ENCODE results near the gene UBE2QL1. TPM values are rescaled to one million over a fixed set of nuclear protein-coding genes. Genes with fewer than 3 reads are reported as not detected.

The UBE2QL1 gene
- total and polyA plus RNA-seq, 4 donors, result 0.43 to 3.3 (median 1.2) TPM

DNA sequence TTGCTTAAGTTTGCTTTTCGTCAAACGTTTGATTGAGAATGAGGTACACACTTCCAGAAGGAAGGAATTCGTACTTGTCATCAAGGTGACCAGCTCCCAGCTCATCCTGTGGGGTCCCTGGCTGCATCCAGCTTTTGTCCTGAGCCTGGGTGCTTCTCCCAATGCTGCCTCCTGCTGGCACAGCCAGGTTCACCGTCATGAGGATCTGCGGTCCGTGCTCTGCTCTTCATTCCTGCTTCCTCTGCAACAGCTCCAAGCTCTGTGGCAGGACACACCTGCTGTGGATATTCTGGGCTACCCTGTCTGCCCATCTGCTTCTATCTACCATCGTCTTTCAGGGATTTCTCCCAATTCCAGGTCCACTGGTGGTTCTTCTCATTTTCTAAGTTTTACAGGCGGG, 13.3 kb upstream of the UBE2QL1 start:
- Histone ChIP-seq H3K36me3 (ENCODE audit: control insufficient read depth in 1 of 2, insufficient read depth in 2 of 2, low read length in 1 of 2) (no peaks in the 10 kb centered on the region), H3K27ac (ENCODE audit: low read depth in 1 of 2, low read length in 2 of 2) (no peak overlapping the region), H3K27me3 (ENCODE audit: control insufficient read depth in 1 of 2, insufficient read depth in 2 of 2, low read length in 1 of 2) (no peaks in the 10 kb centered on the region), H3K4me1 (ENCODE audit: control insufficient read depth in 1 of 2, insufficient read depth in 2 of 2, low read length in 2 of 2) (no peaks in the 10 kb centered on the region), H3K9me3 (ENCODE audit: control insufficient read depth, low read length) (peaks cover 7% of the 10 kb centered on the region), H3K4me3 (ENCODE audit: low read length in 2 of 2) (no peak overlapping the region)
- intact Hi-C loops (cut with DNase I), result no loop called here
- no peak for ATAC-seq (ENCODE audit: low FRiP score)
- WGBS, 2 donors, result 30 to 36% methylated on average over 8 of the region's 8 CpGs
- DNase-seq, result no peak

DNA sequence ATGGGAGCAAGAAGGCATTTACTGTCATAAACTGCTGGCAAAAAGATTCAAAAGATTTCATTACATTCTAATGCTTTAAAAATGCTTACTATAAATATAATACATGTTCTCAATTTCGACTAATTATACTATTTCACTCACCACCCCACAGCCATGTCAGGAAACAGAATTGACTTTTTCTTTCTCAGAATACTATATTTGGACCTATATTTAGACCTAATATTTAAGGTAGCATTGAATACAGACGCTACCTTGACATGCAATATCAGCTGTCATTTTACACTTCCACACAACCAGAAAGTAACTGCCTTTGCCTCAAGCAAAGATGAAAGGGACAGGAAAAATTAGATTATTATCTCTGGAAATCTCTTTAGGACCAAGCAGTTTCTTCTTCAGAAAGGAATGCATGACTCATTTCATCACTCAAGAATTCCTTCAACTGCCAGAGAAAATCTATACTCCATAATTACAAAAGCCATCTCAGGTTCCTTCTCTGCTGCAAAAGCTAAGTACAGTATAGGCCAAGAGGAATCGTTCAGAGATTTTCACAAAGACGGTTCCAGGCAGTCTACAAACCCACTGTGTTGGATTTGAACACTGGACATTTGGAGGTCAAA, 11.8 kb upstream of the UBE2QL1 start:
- intact Hi-C loops (cut with DNase I), result no loop called here
- DNase-seq (no peak), ATAC-seq (ENCODE audit: low FRiP score) (no peak)
- Histone ChIP-seq H3K4me1 (ENCODE audit: control insufficient read depth in 1 of 2, insufficient read depth in 2 of 2, low read length in 2 of 2) (no peaks in the 10 kb centered on the region), H3K27ac (ENCODE audit: low read depth in 1 of 2, low read length in 2 of 2) (no peak overlapping the region), H3K9me3 (ENCODE audit: control insufficient read depth, low read length) (peaks cover 7% of the 10 kb centered on the region), H3K4me3 (ENCODE audit: low read length in 2 of 2) (no peak overlapping the region), H3K27me3 (ENCODE audit: control insufficient read depth in 1 of 2, insufficient read depth in 2 of 2, low read length in 1 of 2) (no peaks in the 10 kb centered on the region), H3K36me3 (ENCODE audit: control insufficient read depth in 1 of 2, insufficient read depth in 2 of 2, low read length in 1 of 2) (no peaks in the 10 kb centered on the region)
- 69 to 73% methylated on average over 4 of the region's 4 CpGs for WGBS, 2 donors

DNA sequence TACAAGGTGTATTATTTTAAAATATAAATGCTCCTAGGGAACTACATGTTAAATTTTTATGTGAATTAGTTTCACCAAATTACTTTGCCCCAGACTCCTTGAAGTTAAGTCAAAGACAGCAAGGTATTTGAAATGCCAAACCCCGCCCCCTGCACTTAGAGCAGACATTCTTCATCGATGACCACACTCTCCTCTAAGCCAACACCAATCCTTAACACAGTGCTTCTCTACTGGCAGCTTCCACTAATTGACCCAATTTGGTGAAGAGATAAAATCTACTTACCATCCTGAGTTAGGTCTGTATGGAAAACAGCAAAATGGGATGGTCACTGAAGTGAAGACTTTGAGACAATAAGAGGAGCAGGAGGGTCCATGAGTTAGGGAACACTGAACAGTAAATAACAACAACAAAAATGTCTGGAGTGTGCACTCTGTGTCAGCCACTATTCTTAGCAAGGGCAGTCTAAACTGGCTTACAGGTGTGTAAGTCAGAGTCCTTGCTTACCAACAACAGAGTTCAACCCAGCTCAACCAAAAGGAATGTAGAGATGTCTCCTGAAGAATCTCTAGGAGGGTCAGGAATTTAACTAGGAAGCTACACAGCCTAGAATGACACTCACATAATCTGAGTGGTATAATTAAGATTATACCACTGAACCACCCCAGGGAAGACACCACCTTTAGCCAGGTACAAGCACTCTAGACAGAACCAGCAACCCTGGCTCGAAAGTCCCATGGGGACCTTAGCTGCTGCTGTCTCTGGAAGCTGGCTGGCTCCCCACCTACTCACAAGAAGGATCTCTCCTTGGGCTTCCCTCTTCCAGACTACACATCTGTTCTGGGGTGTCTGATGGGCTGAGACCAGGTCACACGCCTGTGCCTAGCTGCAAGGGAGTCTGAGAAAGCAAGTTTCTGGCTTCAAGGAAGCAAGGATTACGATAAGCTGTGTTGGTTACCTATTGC, 8.8 kb upstream of the UBE2QL1 start:
- H3K36me3 ChIP-seq (ENCODE audit: control insufficient read depth in 1 of 2, insufficient read depth in 2 of 2, low read length in 1 of 2), result no peaks in the 10 kb centered on the region
- intact Hi-C loops (cut with DNase I), result no loop called here
- 74 to 75% methylated on average over 5 of the region's 5 CpGs for WGBS, 2 donors
- no peak overlapping the region for H3K4me3 ChIP-seq (ENCODE audit: low read length in 2 of 2)
- DNase-seq (no peak), ATAC-seq (ENCODE audit: low FRiP score) (no peak)
- H3K4me1 ChIP-seq (ENCODE audit: control insufficient read depth in 1 of 2, insufficient read depth in 2 of 2, low read length in 2 of 2), result no peaks in the 10 kb centered on the region
- H3K27ac ChIP-seq (ENCODE audit: low read depth in 1 of 2, low read length in 2 of 2), result no peak overlapping the region
- H3K9me3 ChIP-seq (ENCODE audit: control insufficient read depth, low read length), result peaks cover 5% of the 10 kb centered on the region
- no peaks in the 10 kb centered on the region for H3K27me3 ChIP-seq (ENCODE audit: control insufficient read depth in 1 of 2, insufficient read depth in 2 of 2, low read length in 1 of 2)

DNA sequence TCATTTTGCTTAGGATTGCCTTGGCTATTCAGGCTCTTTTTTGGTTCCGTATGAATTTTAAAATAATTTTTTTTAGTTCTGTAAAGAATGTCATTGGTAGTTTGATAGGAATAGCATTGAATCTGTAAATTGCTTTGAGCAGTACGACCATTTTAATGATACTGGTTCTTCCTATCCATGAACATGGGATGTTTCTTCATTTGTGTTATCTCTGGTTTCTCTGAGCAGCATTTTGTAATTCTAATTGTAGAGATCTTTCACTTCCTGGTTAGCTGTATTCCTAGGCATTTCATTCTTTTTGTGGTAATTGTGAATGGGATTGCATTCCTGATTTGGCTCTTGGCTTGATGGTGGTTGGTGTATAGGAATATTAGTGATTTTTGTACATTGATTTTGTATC, 6.3 kb upstream of the UBE2QL1 start:
- Histone ChIP-seq H3K9me3 (ENCODE audit: control insufficient read depth, low read length) (peaks cover 3% of the 10 kb centered on the region), H3K4me3 (ENCODE audit: low read length in 2 of 2) (no peak overlapping the region), H3K27ac (ENCODE audit: low read depth in 1 of 2, low read length in 2 of 2) (no peak overlapping the region), H3K27me3 (ENCODE audit: control insufficient read depth in 1 of 2, insufficient read depth in 2 of 2, low read length in 1 of 2) (no peaks in the 10 kb centered on the region), H3K4me1 (ENCODE audit: control insufficient read depth in 1 of 2, insufficient read depth in 2 of 2, low read length in 2 of 2) (no peaks in the 10 kb centered on the region), H3K36me3 (ENCODE audit: control insufficient read depth in 1 of 2, insufficient read depth in 2 of 2, low read length in 1 of 2) (no peaks in the 10 kb centered on the region)
- intact Hi-C loops (cut with DNase I), result no loop called here
- ATAC-seq (ENCODE audit: low FRiP score), result no peak
- 83 to 87% methylated on average over 2 of the region's 2 CpGs for WGBS, 2 donors
- no peak for DNase-seq

DNA sequence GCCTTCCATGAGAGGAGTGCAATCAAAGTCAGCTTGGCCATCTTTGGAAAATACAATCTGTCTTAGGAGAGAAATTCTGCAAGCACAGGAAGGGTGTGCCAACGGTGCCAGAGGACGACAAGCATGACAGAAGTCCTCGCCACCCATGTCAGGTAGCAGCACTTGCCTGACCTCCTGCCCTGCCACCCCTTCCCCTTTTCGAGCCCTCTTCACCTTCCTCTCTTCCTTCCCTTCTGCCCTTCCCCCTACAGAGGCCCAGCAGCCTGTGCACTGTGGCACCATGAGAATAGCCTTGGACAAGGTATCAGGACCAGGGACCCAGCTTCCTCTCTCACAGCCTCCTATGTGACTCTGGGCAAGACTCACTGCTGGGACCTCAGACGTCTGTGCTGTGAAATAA, 5.3 kb upstream of the UBE2QL1 start:
- Histone ChIP-seq H3K4me1 (ENCODE audit: control insufficient read depth in 1 of 2, insufficient read depth in 2 of 2, low read length in 2 of 2) (no peaks in the 10 kb centered on the region), H3K27me3 (ENCODE audit: control insufficient read depth in 1 of 2, insufficient read depth in 2 of 2, low read length in 1 of 2) (no peaks in the 10 kb centered on the region), H3K9me3 (ENCODE audit: control insufficient read depth, low read length) (peaks cover 3% of the 10 kb centered on the region), H3K36me3 (ENCODE audit: control insufficient read depth in 1 of 2, insufficient read depth in 2 of 2, low read length in 1 of 2) (no peaks in the 10 kb centered on the region), H3K4me3 (ENCODE audit: low read length in 2 of 2) (no peak overlapping the region), H3K27ac (ENCODE audit: low read depth in 1 of 2, low read length in 2 of 2) (no peak overlapping the region)
- 81% methylated on average over 5 of the region's 5 CpGs for WGBS, 2 donors
- intact Hi-C loops (cut with DNase I), result no loop called here
- ATAC-seq (ENCODE audit: low FRiP score) (no peak), DNase-seq (no peak)

DNA sequence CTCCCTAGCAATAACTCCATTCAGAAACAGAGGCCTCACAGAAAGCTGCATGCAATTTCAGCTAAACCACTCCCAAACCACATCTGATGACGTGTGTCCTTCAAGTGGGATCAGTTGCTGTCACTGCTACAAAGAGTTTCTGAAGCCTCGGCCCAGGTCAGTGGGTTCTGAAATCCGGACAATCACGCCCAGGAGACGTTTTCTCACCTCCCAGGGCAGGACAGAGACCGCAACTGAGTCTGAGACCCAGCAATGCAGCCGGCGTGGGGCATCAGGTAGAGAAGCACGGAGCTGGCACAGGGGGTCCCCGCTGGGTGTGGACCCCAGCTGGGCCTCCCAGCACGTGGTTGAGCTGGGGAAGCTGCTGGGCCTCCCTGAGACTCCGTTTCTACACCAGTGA, 2.6 kb upstream of the UBE2QL1 start:
- 84 to 85% methylated on average over 12 of the region's 12 CpGs for WGBS, 2 donors
- DNase-seq (no peak), ATAC-seq (ENCODE audit: low FRiP score) (no peak)
- Histone ChIP-seq H3K4me1 (ENCODE audit: control insufficient read depth in 1 of 2, insufficient read depth in 2 of 2, low read length in 2 of 2) (no peaks in the 10 kb centered on the region), H3K27ac (ENCODE audit: low read depth in 1 of 2, low read length in 2 of 2) (no peak overlapping the region), H3K4me3 (ENCODE audit: low read length in 2 of 2) (no peak overlapping the region), H3K36me3 (ENCODE audit: control insufficient read depth in 1 of 2, insufficient read depth in 2 of 2, low read length in 1 of 2) (no peaks in the 10 kb centered on the region), H3K27me3 (ENCODE audit: control insufficient read depth in 1 of 2, insufficient read depth in 2 of 2, low read length in 1 of 2) (no peaks in the 10 kb centered on the region), H3K9me3 (ENCODE audit: control insufficient read depth, low read length) (no peaks in the 10 kb centered on the region)
- intact Hi-C loops (cut with DNase I), result no loop called here

DNA sequence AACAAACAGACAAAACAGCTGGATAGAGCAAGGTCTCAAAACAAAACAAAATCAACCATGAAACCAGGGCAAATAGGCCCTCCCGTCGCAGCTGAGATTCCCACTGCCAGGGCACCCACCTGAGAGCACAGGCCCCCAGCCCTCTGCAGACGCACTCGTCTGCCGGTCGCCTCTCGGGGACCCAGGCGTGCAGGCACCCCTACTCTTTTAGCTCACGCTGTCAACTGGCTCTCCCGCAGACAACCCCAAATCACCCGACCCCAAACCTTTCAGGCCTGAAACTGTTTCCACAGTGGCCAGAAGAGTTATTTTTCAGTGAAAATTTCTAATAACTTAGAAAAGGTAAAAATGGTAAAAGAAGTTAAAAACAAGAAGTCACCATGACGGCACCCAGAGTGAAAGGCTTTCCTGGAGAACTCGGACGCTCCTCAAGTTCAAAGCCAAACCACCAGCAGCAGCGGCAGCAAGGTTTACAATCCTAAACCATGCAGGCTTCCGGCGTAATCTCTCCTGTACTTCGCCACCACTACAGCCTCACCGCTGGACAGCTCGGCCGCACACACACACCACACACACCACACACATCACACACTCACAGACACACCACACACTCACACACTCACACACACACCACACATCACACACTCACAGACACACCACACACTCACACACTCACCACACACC, 1.9 kb upstream of the UBE2QL1 start:
- intact Hi-C loops (cut with DNase I), result no loop called here
- WGBS, 2 donors, result 84 to 87% methylated on average over 21 of the region's 21 CpGs

DNA sequence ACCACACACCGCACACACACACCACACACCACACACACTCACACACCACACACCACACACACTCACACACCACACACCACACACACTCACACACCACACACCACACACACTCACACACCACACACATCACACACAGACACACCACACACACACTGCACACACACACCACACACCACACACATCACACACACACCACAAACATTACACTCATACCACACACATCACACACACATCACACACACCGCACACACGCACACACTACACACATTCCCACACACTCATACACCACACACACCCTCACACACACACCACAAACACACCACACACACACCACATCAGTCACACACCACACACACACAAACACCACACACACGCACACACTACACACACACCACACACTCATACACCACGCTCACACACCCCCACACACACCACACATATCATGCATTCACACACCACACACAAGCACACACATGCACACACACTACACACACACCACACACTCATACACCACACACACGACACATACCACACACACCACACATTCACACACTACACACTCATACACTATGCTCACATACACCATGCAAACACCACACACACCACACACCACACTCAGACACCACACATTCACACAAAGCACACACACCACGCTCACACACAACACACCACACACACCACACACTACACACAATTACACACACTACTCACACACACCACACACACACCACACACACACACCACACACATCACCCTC, 1.1 kb upstream of the UBE2QL1 start:
- intact Hi-C loops (cut with DNase I), result no loop called here
- no peak for DNase-seq
- WGBS, 2 donors, result 96 to 98% methylated on average over 7 of the region's 7 CpGs
- ATAC-seq (ENCODE audit: low FRiP score), result no peak
- Histone ChIP-seq H3K27me3 (ENCODE audit: control insufficient read depth in 1 of 2, insufficient read depth in 2 of 2, low read length in 1 of 2) (no peaks in the 10 kb centered on the region), H3K36me3 (ENCODE audit: control insufficient read depth in 1 of 2, insufficient read depth in 2 of 2, low read length in 1 of 2) (no peaks in the 10 kb centered on the region), H3K9me3 (ENCODE audit: control insufficient read depth, low read length) (no peaks in the 10 kb centered on the region), H3K27ac (ENCODE audit: low read depth in 1 of 2, low read length in 2 of 2) (no peak overlapping the region), H3K4me1 (ENCODE audit: control insufficient read depth in 1 of 2, insufficient read depth in 2 of 2, low read length in 2 of 2) (no peaks in the 10 kb centered on the region), H3K4me3 (ENCODE audit: low read length in 2 of 2) (no peak overlapping the region)

More for the DNA sequence above, 1.9 kb upstream of the UBE2QL1 start:
- Histone ChIP-seq H3K36me3 (ENCODE audit: control insufficient read depth in 1 of 2, insufficient read depth in 2 of 2, low read length in 1 of 2) (no peaks in the 10 kb centered on the region), H3K4me1 (ENCODE audit: control insufficient read depth in 1 of 2, insufficient read depth in 2 of 2, low read length in 2 of 2) (no peaks in the 10 kb centered on the region), H3K9me3 (ENCODE audit: control insufficient read depth, low read length) (no peaks in the 10 kb centered on the region), H3K27me3 (ENCODE audit: control insufficient read depth in 1 of 2, insufficient read depth in 2 of 2, low read length in 1 of 2) (no peaks in the 10 kb centered on the region), H3K4me3 (ENCODE audit: low read length in 2 of 2) (no peak overlapping the region), H3K27ac (ENCODE audit: low read depth in 1 of 2, low read length in 2 of 2) (no peak overlapping the region)
- DNase-seq, result no peak
- no peak for ATAC-seq (ENCODE audit: low FRiP score)
